GM12878 (cell line): ENCODE measurements around the gene JMJD4. TPM values are rescaled to one million over a fixed set of nuclear protein-coding genes. Genes with fewer than 3 reads are reported as not detected.

Experiments
- ATAC-seq: fragments of 200-7000 bp; cut with Tn5 transposase; 3 replicates; pipeline ENCODE4 v1.9.1; 2020; ENCODE audit warnings: mild to moderate bottlenecking, moderate library complexity
- BruUV-seq: library from RNA; stranded (reverse); fragments of 400-500 nt; replicated peaks from 2 replicates; lab custom pipeline; 2021; lab: Mats Ljungman, UMichigan
- CTCF ChIA-PET: fragments of 300-600 bp; sonication (Branson Sonifier 250); formaldehyde crosslinking; extraction: SDS; loops from one replicate; lab custom pipeline; 2021; ENCODE audit warnings: inconsistent platforms; lab: Yijun Ruan, JAX
- POLR2A ChIA-PET: fragments of 350-600 bp; formaldehyde crosslinking; extraction: SDS; loops from one replicate; lab custom pipeline; 2021; ENCODE audit warnings: inconsistent platforms; lab: Charles Lee
- RAD21 ChIA-PET: fragments of 300-600 bp; sonication (Branson Sonifier 250); formaldehyde crosslinking; loops from one replicate; lab custom pipeline; 2023; ENCODE audit warnings: antibody characterized with exemption; ENCODE audit not compliant: unreplicated experiment; lab: Charles Lee
- SMC1A ChIA-PET: fragments of 300-600 bp; sonication (Branson Sonifier 250); formaldehyde crosslinking; loops from one replicate; lab custom pipeline; 2023; ENCODE audit not compliant: unreplicated experiment, uncharacterized antibody; lab: Charles Lee
- DNase-seq: peaks from one replicate; pipeline ENCODE4 v3.0.0-alpha.2; 2011; ENCODE audit warnings: low read depth, low spot score
- FAIRE-seq: peaks from 3 replicates; lab custom pipeline; 2011; peaks lifted over from hg19 to GRCh38; lab: Jason Lieb, UNC
- H2AFZ ChIP-seq: 2 replicates; pipeline ENCODE4 v1.6.0; 2011; ENCODE audit warnings: low read depth, low read length, control low read depth; ENCODE audit not compliant: control insufficient read depth
- H3K27ac ChIP-seq: 2 replicates; pipeline ENCODE4 v1.5.1; 2011; ENCODE audit warnings: control low read depth; ENCODE audit not compliant: control insufficient read depth, insufficient read depth
- H3K27me3 ChIP-seq, 2 experiments: replicated peaks in 1 of 2; 2 replicates each; pipeline versions ENCODE4 v1.6.0 to v1.6.1; 2011; ENCODE audit warnings: low read length in 1 of 2; ENCODE audit not compliant: control insufficient read depth in 2 of 2, insufficient read depth in 2 of 2
- H3K36me3 ChIP-seq, 2 experiments: 2 replicates each; pipeline ENCODE4 v1.5.1; 2011; ENCODE audit warnings: low read length in 1 of 2; ENCODE audit not compliant: control insufficient read depth in 2 of 2, insufficient read depth in 2 of 2
- H3K4me1 ChIP-seq: 2 replicates; pipeline ENCODE4 v1.6.1; 2011; ENCODE audit warnings: mild to moderate bottlenecking, low read length, moderate library complexity, mixed read lengths; ENCODE audit not compliant: control insufficient read depth, insufficient read depth
- H3K4me2 ChIP-seq: 2 replicates; pipeline ENCODE4 v1.6.0; 2011; ENCODE audit warnings: control low read depth; ENCODE audit not compliant: control insufficient read depth, insufficient read depth
- H3K4me3 ChIP-seq: fragments of 200-600 bp; sonication (generic); 2 replicates; pipeline ENCODE4 v1.5.1; 2016
- H3K79me2 ChIP-seq: 2 replicates; pipeline ENCODE4 v1.6.0; 2011; ENCODE audit warnings: low read length; ENCODE audit not compliant: control insufficient read depth, insufficient read depth
- H3K9ac ChIP-seq: 2 replicates; pipeline ENCODE4 v1.8.0; 2011; ENCODE audit warnings: low read length, control low read depth, mixed read lengths; ENCODE audit not compliant: control insufficient read depth, insufficient read depth
- H3K9me3 ChIP-seq: replicated peaks from 3 replicates; pipeline ENCODE4 v1.5.1; 2011; ENCODE audit warnings: mild to moderate bottlenecking, low read length; ENCODE audit not compliant: control insufficient read depth, insufficient read depth
- H4K20me1 ChIP-seq: 2 replicates; pipeline ENCODE4 v1.6.0; 2011; ENCODE audit not compliant: control insufficient read depth, insufficient read depth
- ATF2 ChIP-seq: IDR thresholded peaks from 2 replicates; pipeline ENCODE4 v1.6.1; 2012; ENCODE audit warnings: low read length, inconsistent platforms
- ATF7 ChIP-seq: fragments of 450-650 bp; IDR thresholded peaks from 2 replicates; pipeline ENCODE4 v1.6.1; 2016; ENCODE audit warnings: low read depth, mild to moderate bottlenecking
- CBFB ChIP-seq: IDR thresholded peaks from 2 replicates; pipeline ENCODE4 v1.6.1; 2016; ENCODE audit warnings: antibody characterized with exemption, low read depth
- E2F4 ChIP-seq: IDR thresholded peaks from 2 replicates; pipeline ENCODE4 v1.6.1; 2012; ENCODE audit warnings: low read depth, low read length, improper control_type of control experiment
- EGR1 ChIP-seq, 2 experiments: IDR thresholded peaks; 1 replicate in 1 of 2; 2 replicates in 1 of 2; pipeline ENCODE4 v1.6.1; 2011 to 2012; ENCODE audit warnings: low read depth in 2 of 2, low read length in 2 of 2, borderline replicate concordance in 1 of 2, mild to moderate bottlenecking in 1 of 2, moderate library complexity in 1 of 2
- EZH2 ChIP-seq: IDR thresholded peaks from 2 replicates; pipeline ENCODE4 v1.6.1; 2012; ENCODE audit warnings: low read depth, mild to moderate bottlenecking, control low read depth, inconsistent platforms, low read length, borderline replicate concordance; ENCODE audit not compliant: control insufficient read depth
- IKZF1 ChIP-seq: fragments of 450-650 bp; conservative IDR thresholded peaks from 2 replicates; pipeline ENCODE4 v1.6.1; 2017; ENCODE audit warnings: antibody characterized with exemption, mild to moderate bottlenecking
- IRF4 ChIP-seq: IDR thresholded peaks from 2 replicates; pipeline ENCODE4 v1.6.1; 2011; ENCODE audit warnings: low read depth, low read length
- LARP7 ChIP-seq: fragments of 450-650 bp; IDR thresholded peaks from 2 replicates; pipeline ENCODE4 v1.6.1; 2017; ENCODE audit warnings: mild to moderate bottlenecking
- MLLT1 ChIP-seq: fragments of 450-650 bp; IDR thresholded peaks from 2 replicates; pipeline ENCODE4 v1.6.1; 2016; ENCODE audit warnings: mild to moderate bottlenecking
- NFYA ChIP-seq: IDR thresholded peaks from 2 replicates; pipeline ENCODE4 v1.6.1; 2011; ENCODE audit warnings: low read depth, mild to moderate bottlenecking, low read length, improper control_type of control experiment, borderline replicate concordance
- NR2C1 ChIP-seq: fragments of 450-650 bp; IDR thresholded peaks from 2 replicates; pipeline ENCODE4 v1.6.1; 2017; ENCODE audit warnings: antibody characterized with exemption, mild to moderate bottlenecking, moderate library complexity
- POLR2AphosphoS5 ChIP-seq: IDR thresholded peaks from 2 replicates; pipeline ENCODE4 v1.6.1; 2011; ENCODE audit warnings: mild to moderate bottlenecking, low read length, inconsistent platforms
- RELA ChIP-seq: fragments of 450-650 bp; IDR thresholded peaks from 2 replicates; pipeline ENCODE4 v1.8.0; 2014; ENCODE audit warnings: borderline replicate concordance; ENCODE audit not compliant: partially characterized antibody
- ZNF274 ChIP-seq: IDR thresholded peaks from one replicate; pipeline ENCODE4 v1.8.0; 2011; ENCODE audit not compliant: insufficient read length, insufficient read depth
- ZNF622 ChIP-seq: fragments of 450-650 bp; IDR thresholded peaks from 2 replicates; pipeline ENCODE4 v1.6.1; 2017; ENCODE audit warnings: mild to moderate bottlenecking, inconsistent platforms
- WGBS: methylation state at CpG from one replicate; pipeline ENCODE4 v1.1.6; 2016; ENCODE audit warnings: low lambda C conversion rate; ENCODE audit not compliant: insufficient replicate concordance, insufficient coverage; ENCODE audit errors: missing lambda C conversion rate; 5-methylcytosine and 5-hydroxymethylcytosine counted together
- in situ Hi-C: fragments of 300-500 bp; cut with MboI; formaldehyde crosslinking; loops from 9 replicates; pipeline ENCODE4 v1.14.3; 2018; ENCODE audit warnings: mixed read lengths
- intact Hi-C: fragments of 100-400 bp; cut with micrococcal nuclease; formaldehyde crosslinking; loops from one replicate; pipeline ENCODE4 v1.14.2; 2022; ENCODE audit not compliant: unreplicated experiment
- polyA plus RNA-seq, 11 experiments: library from polyadenylated mRNA; depleted of rRNA in 4 of 11; unstranded in 6 of 11; stranded (reverse) in 5 of 11; fragments of >200 nt; fragmentation: Nextera tagmentation in 4 of 11; fragmentation: Illumina TruSeq in 1 of 11; extraction: Ambion mirVana in 4 of 11; extraction: Trizol in 1 of 11; gene quantifications; 1 replicate in 1 of 11; 2 replicates in 10 of 11; pipeline versions ENCODE4 v1.2.1 to v1.2.3, GENCODE V29; 2011 to 2016; ENCODE audit warnings: inconsistent platforms in 2 of 11, missing spikeins in 2 of 11, low read depth in 1 of 11
- total RNA-seq, 4 experiments: library from RNA; depleted of rRNA in 3 of 4; stranded (reverse); fragments of >200 nt in 3 of 4; fragmentation: Illumina TruSeq in 1 of 4; extraction: Trizol in 1 of 4; gene quantifications; 2 replicates each; pipeline versions ENCODE4 v1.2.1 to v1.2.3, GENCODE V29; 2013 to 2021
- TF ChIP-seq, protein P1 (sequence below): fragments of 450-650 bp; IDR thresholded peaks from 2 replicates; pipeline ENCODE4 v1.6.1; 2014; ENCODE audit warnings: mild to moderate bottlenecking

JMJD4 gene
- total and polyA plus RNA-seq, 10 of the 15 experiments (the other 5 are each of a cell fraction or from before 2014, with no cell fraction given) = 0.89 to 38.3 (median 18.4) TPM

- TF ChIP-seq IRF4 (peak; percentile 26; the same call in 1 of the 2 replicates), E2F4 (no peak), NFYA (no peak), ZNF622 (no peak), LARP7 (no peak), IKZF1 (no peak), EZH2 (no peak), EGR1 (IDR thresholded peaks at IDR 0.05; ENCODE audit: borderline replicate concordance in 1 of 2, low read depth in 2 of 2, low read length in 2 of 2) (no peak; a peak in 1 of 3 replicates), ZNF274 (no peak)
- TF ChIP-seq, protein P1, sequence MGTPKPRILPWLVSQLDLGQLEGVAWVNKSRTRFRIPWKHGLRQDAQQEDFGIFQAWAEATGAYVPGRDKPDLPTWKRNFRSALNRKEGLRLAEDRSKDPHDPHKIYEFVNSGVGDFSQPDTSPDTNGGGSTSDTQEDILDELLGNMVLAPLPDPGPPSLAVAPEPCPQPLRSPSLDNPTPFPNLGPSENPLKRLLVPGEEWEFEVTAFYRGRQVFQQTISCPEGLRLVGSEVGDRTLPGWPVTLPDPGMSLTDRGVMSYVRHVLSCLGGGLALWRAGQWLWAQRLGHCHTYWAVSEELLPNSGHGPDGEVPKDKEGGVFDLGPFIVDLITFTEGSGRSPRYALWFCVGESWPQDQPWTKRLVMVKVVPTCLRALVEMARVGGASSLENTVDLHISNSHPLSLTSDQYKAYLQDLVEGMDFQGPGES = no peak
Observed at GRCh38 chr1:227758366-227758765, 23.3 kb upstream of the JMJD4 start (continued).

- Histone ChIP-seq H4K20me1 (no peaks in the 10 kb centered on the region), H3K9me3 (peaks cover 7% of the 10 kb centered on the region; the same call in 2 of the 3 replicates), H3K27me3 (no peaks in the 10 kb centered on the region), H3K9ac (no peak overlapping the region), H3K27ac (no peak overlapping the region), H3K36me3 (peaks cover 22 to 24% of the 10 kb centered on the region in 2 experiments), H2AFZ (no peak overlapping the region), H3K4me1 (peaks cover 40% of the 10 kb centered on the region), H3K4me3 (no peak overlapping the region), H3K4me2 (no peak overlapping the region), H3K79me2 (no peaks in the 10 kb centered on the region; the same call in 1 of the 2 replicates)
- intact Hi-C loops = no loop called here
- TF ChIP-seq POLR2AphosphoS5 = no peak
- TF ChIP-seq ATF2 = no peak
- no peak for TF ChIP-seq ATF7
- no peak for TF ChIP-seq NR2C1
- no peak for TF ChIP-seq RELA
- no peak for TF ChIP-seq MLLT1
- TF ChIP-seq CBFB = no peak
- ChIA-PET CTCF (interaction anchor here (0.6 to 1.2 kb wide), 4 partner anchors 14 to 201 kb away, joined by 3 to 5 read pairs (median 4); no protein-coding TSS in a partner anchor), RAD21 (interaction anchor here (1.1 to 1.4 kb wide), 2 partner anchors 27 to 196 kb away, joined by 3 to 4 read pairs; no protein-coding TSS in a partner anchor), SMC1A (no interaction called here), POLR2A (no interaction called here)
- WGBS = 57% methylated on average over 2 of the region's 2 CpGs
- no TSS peak for BruUV-seq
- no peak for DNase-seq
- no peak for ATAC-seq
- FAIRE-seq = no peak
- in situ Hi-C loops = no loop called here
Observed at GRCh38 chr1:227757781-227758180, 22.7 kb upstream of the JMJD4 start.
